Right lung (tissue), 10 donors: ENCODE measurements around the gene SLC35D3. TPM values are rescaled to one million over a fixed set of nuclear protein-coding genes. Genes with fewer than 3 reads are reported as not detected.
"Not testable (repeated sequence)": the region's sequence is repeated elsewhere in the genome, so short reads cannot be mapped to it uniquely, and the experiment has no call there.

ENCODE experiments used
- DNase-seq, 2 donors: peaks; one replicate each; pipeline ENCODE4 v3.0.0-alpha.2; 2013
- long read RNA-seq, 8 donors: transcript quantifications; one replicate each; lab custom pipeline, GENCODE V29; 2026
- polyA plus RNA-seq, 5 donors: library from polyadenylated mRNA; unstranded; fragments of 120-200 nt; gene quantifications; one replicate each; pipeline versions ENCODE4 v1.2.1 to v1.2.3, GENCODE V29; 2013; ENCODE audit warnings: inconsistent platforms in 1 of 5, low replicate concordance in 1 of 5; ENCODE audit not compliant: insufficient read length in 5 of 5, insufficient read depth in 1 of 5

The SLC35D3 gene
- 1 to 10 TPM; 1.1 to 2.3 (median 1.5) TPM for polyA plus RNA-seq
- long read RNA-seq, donor 1, partial matches to known transcripts = 0 of 1 reads
- long read RNA-seq, donor 1, other reads (novel, unspliced or antisense) = 0 of 1 reads
- long read RNA-seq, donor 2, partial matches to known transcripts = 0 of 1 reads
- long read RNA-seq, donor 2, other reads (novel, unspliced or antisense) = 0 of 1 reads
- long read RNA-seq, donor 3 = 0 reads
- long read RNA-seq, donor 4 = 0 reads
- long read RNA-seq, donor 5 = 0 reads
- long read RNA-seq, donor 6, partial matches to known transcripts = 0 of 1 reads
- long read RNA-seq, donor 6, other reads (novel, unspliced or antisense) = 0 of 1 reads
- long read RNA-seq, donor 7, partial matches to known transcripts = 0 of 1 reads
- long read RNA-seq, donor 7, other reads (novel, unspliced or antisense) = 0 of 1 reads
- long read RNA-seq, donor 8 = 0 reads

DNA sequence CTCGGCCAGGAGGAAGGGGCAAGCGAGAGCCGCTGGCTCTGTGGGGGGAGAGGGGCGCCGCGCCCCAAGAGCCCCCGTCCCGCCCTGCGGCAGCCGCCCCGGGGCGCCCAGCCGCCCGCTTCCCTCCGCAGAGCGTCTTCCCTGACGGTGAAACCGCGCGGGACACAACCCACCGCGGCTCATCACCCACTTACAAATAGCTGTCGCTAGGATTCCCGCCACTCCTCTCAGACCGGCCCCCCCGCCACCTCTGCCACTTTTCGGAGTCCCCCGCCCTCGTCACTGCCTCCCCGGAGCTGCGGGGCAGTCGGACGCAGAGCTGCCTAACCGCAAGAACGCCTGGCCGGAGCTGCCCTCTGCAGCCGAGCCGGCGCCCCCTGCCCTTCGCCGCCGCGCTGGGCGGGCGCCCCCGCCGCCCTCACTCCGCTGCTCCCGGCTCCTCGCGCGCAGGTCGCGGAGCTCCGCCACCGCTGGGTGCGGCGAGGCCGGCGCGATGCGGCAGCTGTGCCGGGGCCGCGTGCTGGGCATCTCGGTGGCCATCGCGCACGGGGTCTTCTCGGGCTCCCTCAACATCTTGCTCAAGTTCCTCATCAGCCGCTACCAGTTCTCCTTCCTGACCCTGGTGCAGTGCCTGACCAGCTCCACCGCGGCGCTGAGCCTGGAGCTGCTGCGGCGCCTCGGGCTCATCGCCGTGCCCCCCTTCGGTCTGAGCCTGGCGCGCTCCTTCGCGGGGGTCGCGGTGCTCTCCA is at the start of gene SLC35D3:
TSS of gene SLC35D3 (plus strand) at position 366 of the 749 bp plus-strand sequence. CDS start at position 494, 128 bp downstream.
- peak in 1 of 2 donors; percentile 24 for DNase-seq

- no peak for DNase-seq
Observed at GRCh38 chr6:136873748-136874147, 48.4 kb upstream of the SLC35D3 start.

DNA sequence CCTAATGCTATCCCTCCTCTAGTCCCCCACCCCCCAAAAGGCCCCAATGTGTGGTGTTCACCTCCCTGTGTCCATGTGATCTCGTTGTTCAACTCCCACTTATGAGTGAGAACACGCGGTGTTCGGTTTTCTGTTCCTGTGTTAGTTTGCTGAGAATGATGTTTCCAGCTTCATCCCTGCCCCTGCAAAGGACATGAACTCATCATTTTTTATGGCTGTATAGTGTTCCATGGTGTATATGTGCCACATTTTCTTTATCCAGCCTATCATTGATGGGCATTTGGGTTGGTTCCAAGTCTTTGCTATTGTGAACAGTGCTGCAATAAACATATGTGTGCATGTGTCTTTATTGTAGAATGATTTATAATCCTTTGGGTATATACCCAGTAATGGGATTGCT is 45.6 kb upstream of the SLC35D3 start:
- DNase-seq = not testable (repeated sequence)

DNA sequence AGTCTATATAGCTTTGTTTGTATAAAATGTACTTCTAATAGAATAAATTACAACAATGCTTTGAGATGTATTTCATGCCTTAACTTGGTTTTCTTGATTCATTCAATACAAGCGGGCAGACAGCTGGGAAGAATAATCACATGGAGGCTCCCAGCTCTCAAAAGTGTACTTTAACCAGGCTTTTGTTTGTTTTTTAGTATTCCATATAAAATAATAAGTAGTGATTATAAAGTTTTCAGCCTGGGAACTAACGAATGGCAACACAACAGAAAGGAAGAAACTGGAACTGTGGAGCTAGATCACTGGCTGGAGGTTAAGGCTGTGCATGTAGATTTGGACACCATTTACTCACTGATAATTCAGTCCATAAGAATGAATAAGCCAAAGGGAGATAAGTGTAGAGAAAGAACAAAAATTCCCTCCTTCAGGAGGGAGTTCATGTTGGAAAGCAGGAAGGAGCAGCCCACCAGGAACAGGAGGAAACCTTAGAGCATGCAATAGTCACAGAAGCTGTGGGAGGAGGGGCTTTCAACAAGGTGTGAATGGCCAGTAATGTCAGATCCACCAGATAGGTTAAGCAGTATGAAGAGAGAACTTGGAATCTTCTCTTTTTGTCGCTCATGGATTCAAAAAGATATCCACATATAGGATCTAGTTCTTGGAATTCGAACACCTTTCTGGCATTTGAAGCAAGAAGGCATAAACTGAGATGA is 41.2 kb upstream of the SLC35D3 start:
- no peak for DNase-seq

DNA sequence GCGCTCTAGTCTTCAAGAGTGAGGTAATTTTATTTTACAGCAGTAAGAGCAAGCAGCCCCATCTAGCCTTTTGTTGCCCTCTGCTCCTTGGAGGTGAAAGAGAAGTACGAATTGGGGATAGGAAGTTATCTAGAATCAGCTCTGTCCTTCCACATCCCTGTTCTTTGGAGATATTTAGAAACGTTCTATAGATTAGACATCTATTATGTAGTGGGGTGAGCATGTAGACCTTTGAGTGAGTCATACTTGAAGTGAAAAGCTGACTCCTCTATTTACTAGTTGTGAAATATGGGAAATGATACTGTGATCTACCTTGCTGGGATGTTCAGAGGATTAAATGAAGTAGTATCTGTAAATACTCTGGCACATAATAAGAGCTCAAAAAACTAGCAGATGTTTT is 36.0 kb upstream of the SLC35D3 start:
- no peak for DNase-seq

DNA sequence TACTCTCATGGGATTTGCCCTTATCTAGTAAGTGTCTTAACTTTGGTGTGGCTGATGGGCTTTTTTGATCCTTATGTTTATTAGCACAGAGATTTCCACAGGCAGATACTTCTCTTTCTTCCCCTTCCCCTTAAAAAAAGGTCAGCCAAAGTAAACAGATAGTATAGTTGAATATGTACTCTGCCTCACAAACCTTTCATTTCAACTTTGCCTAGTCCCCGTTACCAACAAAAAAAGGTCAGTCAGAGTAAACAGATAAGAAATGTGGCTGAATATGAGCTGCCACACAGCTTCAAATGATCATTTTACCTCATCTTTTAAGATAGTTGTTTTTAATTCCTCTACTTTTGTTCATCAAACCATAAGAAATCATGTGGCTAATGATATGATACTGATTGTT is 34.1 kb upstream of the SLC35D3 start:
- peak in 1 of 2 donors; percentile 25 for DNase-seq

DNA sequence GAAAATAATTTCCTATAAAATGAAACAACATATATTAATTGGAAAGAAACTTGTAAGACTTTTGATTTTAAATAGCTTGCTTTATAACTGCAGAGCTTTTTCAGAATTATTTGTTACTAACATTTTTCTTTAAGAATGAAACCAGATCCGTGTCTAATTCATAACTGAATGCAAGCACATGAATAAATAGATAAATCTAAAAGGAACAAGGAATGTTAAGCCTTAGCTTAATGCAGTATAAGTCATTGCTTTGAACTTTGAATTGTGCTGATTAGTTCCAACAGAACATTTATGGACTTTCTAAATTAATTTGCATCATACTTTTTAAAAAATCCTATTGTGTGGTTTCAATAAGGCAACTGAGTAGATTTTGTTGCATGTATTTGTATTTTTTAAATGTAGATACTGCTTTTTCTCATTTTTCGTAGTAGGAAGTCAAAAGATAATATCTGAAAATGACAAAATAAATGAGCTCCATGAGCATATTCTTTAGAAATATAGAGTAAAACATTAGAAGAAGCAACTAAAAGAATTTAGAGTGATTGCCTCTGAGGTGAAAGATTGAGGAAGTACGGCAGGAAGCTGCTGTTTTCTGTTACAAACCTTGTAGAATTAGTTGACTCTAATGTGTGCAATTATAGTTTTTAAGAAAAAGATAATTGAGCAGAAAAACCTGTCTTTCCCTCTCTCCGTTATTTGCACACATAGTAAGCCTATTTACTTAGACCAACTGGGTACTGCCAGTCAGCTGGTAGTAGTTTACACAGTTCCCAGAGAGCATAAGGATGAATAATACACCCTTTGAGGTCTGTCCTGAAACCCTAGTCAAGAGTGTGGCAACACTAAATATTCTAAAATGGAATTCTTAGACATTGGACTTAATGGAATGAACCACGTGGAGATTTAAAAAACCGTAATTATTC is 32.6 kb upstream of the SLC35D3 start:
- no peak for DNase-seq

DNA sequence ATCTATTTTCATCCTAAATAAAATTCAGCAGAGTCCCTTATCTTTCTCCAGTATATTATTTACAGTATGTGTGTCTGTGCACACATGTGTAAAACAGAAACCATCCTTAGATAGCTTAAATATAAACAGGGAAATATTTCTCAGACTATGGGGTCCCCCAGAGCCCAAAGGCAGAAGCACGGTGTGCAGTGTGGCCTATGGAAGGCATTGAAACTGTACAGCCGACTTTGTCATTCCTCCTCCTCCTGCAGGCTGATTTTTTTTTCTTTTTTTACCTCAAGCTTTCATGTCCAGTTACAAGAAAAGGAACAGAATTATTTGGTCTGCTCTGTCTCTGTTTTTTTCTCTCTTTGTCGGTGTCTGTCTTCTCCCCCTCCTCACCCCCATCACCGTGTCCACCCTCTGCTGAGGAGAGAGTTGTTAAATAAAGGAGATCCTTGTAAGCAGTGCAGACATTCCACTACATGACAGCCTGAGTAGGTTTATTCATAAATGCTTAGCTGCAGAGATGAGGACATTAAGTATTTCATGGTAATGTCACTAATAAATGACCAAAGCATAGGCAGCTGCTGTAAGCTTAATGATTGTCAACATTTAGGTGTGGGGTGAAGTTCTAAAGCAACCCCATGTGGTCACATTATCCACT is 31.8 kb upstream of the SLC35D3 start:
- no peak for DNase-seq

GRCh38 chr6:136890986-136891385 is 31.1 kb upstream of the SLC35D3 start:
- no peak for DNase-seq

DNA sequence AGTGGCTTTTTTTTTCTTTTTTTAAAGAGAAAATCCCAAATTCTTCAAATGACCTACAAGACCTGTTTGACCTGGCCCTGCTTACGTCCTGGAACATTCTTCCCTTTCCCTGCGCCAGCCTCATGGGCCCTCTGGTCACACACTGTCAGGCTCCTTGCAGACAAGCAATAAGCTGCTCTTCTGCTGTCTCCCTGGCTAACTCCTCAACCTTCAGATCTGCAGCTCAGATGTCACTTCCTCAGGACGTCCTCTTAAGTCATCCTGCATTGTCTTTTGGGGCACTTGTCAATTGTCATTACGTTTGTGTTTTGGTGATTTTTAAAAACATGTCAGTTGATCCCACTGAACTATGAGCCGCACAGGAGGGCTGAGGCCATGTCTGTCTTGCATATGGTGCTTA is 28.9 kb upstream of the SLC35D3 start:
- DNase-seq = no peak

- no peak for DNase-seq
Observed at GRCh38 chr6:136895901-136896300, 26.2 kb upstream of the SLC35D3 start.

- no peak for DNase-seq
Observed at GRCh38 chr6:136897071-136897470, 25.0 kb upstream of the SLC35D3 start.

DNA sequence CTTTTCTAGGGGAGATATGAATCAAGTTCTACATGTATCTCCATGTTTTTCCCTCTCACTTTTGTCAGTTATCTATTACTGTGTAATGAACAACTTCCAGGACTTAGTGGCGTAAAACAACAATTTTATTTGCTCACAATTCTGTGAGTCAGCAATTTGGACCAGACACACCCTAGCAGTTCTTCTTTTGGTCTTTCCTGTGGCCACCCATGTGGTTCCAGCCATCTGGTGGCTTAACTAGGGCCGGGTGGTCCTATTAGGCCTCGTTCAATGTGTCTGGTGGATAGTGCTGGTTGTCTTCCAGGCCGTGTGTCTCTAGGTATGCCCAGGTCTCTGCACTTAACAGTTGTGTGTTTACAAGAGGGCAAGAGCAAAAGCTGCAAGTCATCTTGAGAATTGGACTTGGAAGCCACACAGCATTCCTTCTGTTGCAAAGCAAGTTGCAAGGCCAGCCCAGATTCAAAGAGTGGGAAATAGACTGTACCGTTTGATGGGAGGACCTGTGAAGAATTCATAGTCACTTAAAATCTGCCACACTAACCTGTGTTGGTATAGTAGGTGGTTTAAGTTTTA is 20.8 kb upstream of the SLC35D3 start:
- DNase-seq = no peak

DNA sequence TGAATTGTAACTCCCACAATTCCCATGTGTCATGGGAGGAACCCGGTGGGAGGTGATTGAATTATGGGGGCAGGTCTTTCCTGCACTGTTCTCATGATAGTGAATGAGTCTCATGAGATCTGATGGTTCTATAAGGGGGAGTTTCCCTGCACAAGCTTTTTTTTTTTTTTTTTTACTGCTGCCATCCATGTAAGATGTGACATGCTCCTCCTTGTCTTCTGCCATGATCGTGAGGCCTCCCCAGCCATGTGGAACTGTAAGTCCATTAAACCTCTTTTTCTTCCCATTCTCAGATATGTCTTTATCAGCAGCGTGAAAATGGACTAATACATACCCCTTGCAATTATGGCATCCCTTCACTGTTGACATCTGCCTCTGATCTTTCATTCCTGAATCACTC is 17.6 kb upstream of the SLC35D3 start:
- DNase-seq = not testable (repeated sequence)

GRCh38 chr6:136914947-136915346 is 7.2 kb upstream of the SLC35D3 start:
- DNase-seq = no peak

- DNase-seq = no peak
Observed at GRCh38 chr6:136918706-136919105, 3.4 kb upstream of the SLC35D3 start.

GRCh38 chr6:136920216-136920615 is 1.9 kb upstream of the SLC35D3 start:
- DNase-seq = no peak

GRCh38 chr6:136920671-136921380 is 1.3 kb upstream of the SLC35D3 start:
- no peak for DNase-seq

GRCh38 chr6:136921381-136921935 is 643 bp upstream of the SLC35D3 start:
- peak in 1 of 2 donors; percentile 23 for DNase-seq
